ENCODE data around the gene BAK1. TPM values are rescaled to one million over a fixed set of nuclear protein-coding genes. Genes with fewer than 3 reads are reported as not detected.

Gene BAK1
- total RNA-seq, 1 donor from 2014 or later: 11.5 TPM

DNA sequence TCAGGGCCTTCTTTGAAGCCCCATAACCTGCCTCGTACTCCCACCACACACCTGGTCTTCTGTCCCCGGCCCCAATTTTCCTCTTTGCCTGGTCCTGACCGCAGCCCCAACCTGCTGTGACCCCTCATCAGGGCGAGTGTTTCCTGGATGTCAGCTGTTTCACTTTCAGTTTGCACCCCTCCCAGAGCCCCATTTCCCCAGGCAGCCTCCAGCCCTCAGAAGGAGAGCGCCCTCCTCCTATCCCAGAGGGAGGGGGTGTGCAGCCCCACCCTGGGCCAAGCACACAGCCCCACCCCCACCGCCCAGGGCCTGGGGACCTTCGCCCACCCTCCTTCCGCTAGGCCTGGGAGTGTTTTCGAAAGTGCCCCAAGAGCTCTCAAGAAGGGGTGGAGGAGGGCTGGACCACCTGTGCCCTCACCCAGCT lies 1.5 kb downstream of the BAK1 start:
- H3K27ac Mint-ChIP-seq (ENCODE audit: unreplicated experiment): peak overlapping the region; percentile 68

DNA sequence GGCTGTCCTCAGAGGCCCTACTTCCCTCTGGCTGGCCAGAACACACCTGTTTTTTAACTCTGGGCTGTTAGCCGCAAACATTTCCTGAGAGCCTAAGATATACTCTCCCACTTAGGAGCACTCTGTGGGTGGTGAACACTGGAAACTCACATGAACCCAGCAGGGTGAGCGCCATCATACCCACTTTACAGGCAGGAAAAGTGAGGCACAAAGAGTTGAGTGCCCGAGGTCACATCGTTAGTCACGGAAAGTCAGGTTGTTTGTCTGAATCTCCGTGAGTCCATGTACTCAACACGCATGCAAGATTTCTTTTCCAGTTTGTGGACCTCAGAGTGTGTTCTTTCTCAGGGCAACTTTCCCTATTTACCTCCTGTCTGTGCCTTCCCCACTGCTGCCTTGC lies 1.9 kb downstream of the BAK1 start:
- no peak for DNase-seq
- Mint-ChIP-seq H3K27me3 (ENCODE audit: unreplicated experiment) (peaks cover 2% of the 10 kb centered on the region), H3K36me3 (ENCODE audit: unreplicated experiment) (no peaks in the 10 kb centered on the region), H3K27ac (ENCODE audit: unreplicated experiment) (peak overlapping the region; percentile 68), H3K4me3 (ENCODE audit: unreplicated experiment) (peak overlapping the region; percentile 79), H3K4me1 (ENCODE audit: low read depth, unreplicated experiment) (peaks cover 4% of the 10 kb centered on the region), H3K9me3 (ENCODE audit: unreplicated experiment) (no peaks in the 10 kb centered on the region)
- TF ChIP-seq, protein P1, sequence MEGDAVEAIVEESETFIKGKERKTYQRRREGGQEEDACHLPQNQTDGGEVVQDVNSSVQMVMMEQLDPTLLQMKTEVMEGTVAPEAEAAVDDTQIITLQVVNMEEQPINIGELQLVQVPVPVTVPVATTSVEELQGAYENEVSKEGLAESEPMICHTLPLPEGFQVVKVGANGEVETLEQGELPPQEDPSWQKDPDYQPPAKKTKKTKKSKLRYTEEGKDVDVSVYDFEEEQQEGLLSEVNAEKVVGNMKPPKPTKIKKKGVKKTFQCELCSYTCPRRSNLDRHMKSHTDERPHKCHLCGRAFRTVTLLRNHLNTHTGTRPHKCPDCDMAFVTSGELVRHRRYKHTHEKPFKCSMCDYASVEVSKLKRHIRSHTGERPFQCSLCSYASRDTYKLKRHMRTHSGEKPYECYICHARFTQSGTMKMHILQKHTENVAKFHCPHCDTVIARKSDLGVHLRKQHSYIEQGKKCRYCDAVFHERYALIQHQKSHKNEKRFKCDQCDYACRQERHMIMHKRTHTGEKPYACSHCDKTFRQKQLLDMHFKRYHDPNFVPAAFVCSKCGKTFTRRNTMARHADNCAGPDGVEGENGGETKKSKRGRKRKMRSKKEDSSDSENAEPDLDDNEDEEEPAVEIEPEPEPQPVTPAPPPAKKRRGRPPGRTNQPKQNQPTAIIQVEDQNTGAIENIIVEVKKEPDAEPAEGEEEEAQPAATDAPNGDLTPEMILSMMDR (IDR thresholded peaks at IDR 0.05; ENCODE audit: partially characterized antibody, unreplicated experiment): no peak

More for the DNA sequence above, 1.5 kb downstream of the BAK1 start:
- DNase-seq: no peak
- TF ChIP-seq, protein P1 (IDR thresholded peaks at IDR 0.05; ENCODE audit: partially characterized antibody, unreplicated experiment): no peak
- Mint-ChIP-seq H3K4me3 (ENCODE audit: unreplicated experiment) (peak overlapping the region; percentile 93), H3K4me1 (ENCODE audit: low read depth, unreplicated experiment) (peaks cover 6% of the 10 kb centered on the region), H3K9me3 (ENCODE audit: unreplicated experiment) (no peaks in the 10 kb centered on the region), H3K27me3 (ENCODE audit: unreplicated experiment) (peaks cover 3% of the 10 kb centered on the region), H3K36me3 (ENCODE audit: unreplicated experiment) (no peaks in the 10 kb centered on the region)

DNA sequence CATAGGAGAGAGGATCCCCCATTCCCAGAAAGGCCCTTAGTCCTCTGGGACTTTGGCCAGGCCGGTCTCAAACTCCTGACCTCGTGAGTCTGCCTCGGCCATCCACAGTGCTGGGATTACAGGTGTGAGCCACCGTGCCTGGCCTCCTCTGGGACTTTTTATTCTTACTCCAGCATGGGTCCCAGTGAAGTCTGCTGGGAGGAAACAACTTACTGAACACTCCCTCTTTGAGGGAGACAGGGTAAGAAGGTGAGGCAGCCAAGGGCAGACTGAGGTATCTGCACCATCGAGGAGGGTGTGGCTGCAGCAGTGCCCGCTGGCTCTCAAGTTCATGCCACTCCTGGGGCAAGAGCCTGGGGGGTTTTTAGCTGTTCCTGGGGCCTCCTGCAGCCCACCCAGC lies 2.4 kb downstream of the BAK1 start:
- DNase-seq: no peak
- H3K27ac Mint-ChIP-seq (ENCODE audit: unreplicated experiment): no peak overlapping the region
- H3K4me3 Mint-ChIP-seq (ENCODE audit: unreplicated experiment): no peak overlapping the region
- H3K36me3 Mint-ChIP-seq (ENCODE audit: unreplicated experiment): no peaks in the 10 kb centered on the region
- peaks cover 2% of the 10 kb centered on the region for H3K27me3 Mint-ChIP-seq (ENCODE audit: unreplicated experiment)
- peaks cover 4% of the 10 kb centered on the region for H3K4me1 Mint-ChIP-seq (ENCODE audit: low read depth, unreplicated experiment)
- TF ChIP-seq, protein P1 (IDR thresholded peaks at IDR 0.05; ENCODE audit: partially characterized antibody, unreplicated experiment): no peak
- no peaks in the 10 kb centered on the region for H3K9me3 Mint-ChIP-seq (ENCODE audit: unreplicated experiment)

DNA sequence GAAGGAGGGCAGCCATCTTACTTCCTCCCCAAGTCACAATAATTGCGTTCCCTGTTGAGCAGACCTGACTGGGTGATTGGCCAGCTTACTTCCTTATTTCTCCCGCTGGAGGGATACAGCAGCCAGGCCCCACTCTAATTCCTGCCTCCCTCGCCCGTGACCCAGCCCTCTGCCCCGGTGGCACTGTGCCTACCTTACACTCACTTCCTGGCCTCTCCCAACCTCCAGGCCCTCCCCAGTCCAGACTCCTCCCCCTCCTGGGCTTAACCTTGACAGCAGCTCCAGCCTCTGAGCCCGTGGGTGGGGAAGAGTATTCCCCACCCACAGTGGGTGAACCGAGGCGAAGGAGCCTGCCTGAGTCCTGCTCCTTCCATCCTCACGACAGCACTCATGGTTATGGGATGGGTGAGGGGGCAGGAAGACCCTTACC lies 3.0 kb downstream of the BAK1 start:
- peaks cover 4% of the 10 kb centered on the region for H3K4me1 Mint-ChIP-seq (ENCODE audit: low read depth, unreplicated experiment)
- no peak for DNase-seq
- H3K36me3 Mint-ChIP-seq (ENCODE audit: unreplicated experiment): no peaks in the 10 kb centered on the region
- H3K4me3 Mint-ChIP-seq (ENCODE audit: unreplicated experiment): no peak overlapping the region
- no peaks in the 10 kb centered on the region for H3K9me3 Mint-ChIP-seq (ENCODE audit: unreplicated experiment)
- TF ChIP-seq, protein P1 (IDR thresholded peaks at IDR 0.05; ENCODE audit: partially characterized antibody, unreplicated experiment): no peak
- H3K27ac Mint-ChIP-seq (ENCODE audit: unreplicated experiment): no peak overlapping the region
- peaks cover 2% of the 10 kb centered on the region for H3K27me3 Mint-ChIP-seq (ENCODE audit: unreplicated experiment)

DNA sequence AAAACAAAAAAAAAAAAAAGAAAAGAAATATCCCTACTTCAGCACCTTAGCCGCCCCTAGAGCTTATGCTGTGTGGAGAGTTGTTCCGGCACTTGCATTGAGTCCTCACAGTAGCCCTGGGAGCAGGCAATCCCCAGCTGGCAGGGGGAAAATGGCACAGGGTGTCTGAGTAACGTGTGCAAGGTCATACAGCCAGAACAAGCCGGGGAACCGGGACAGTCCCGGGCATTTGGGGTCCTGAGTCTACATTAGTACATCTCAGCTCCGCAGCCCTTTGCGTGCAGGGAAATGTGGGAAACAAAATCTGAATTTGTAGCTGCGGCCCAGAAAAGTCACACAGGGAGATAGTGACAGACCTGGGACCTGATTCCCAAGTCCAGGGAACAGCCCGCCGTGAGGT lies 3.4 kb downstream of the BAK1 start:
- Mint-ChIP-seq H3K4me3 (ENCODE audit: unreplicated experiment) (no peak overlapping the region), H3K27ac (ENCODE audit: unreplicated experiment) (no peak overlapping the region)

More for the DNA sequence above, 3.4 kb downstream of the BAK1 start:
- Mint-ChIP-seq H3K27me3 (ENCODE audit: unreplicated experiment) (peaks cover 2% of the 10 kb centered on the region), H3K36me3 (ENCODE audit: unreplicated experiment) (no peaks in the 10 kb centered on the region), H3K9me3 (ENCODE audit: unreplicated experiment) (no peaks in the 10 kb centered on the region), H3K4me1 (ENCODE audit: low read depth, unreplicated experiment) (peaks cover 4% of the 10 kb centered on the region)
- TF ChIP-seq, protein P1 (IDR thresholded peaks at IDR 0.05; ENCODE audit: partially characterized antibody, unreplicated experiment): no peak
- DNase-seq: no peak

Measured in glutamatergic neuron (in vitro differentiated cells).